Stimulated activated CD8-positive, alpha-beta memory T cell treated with anti-CD3 and anti-CD28 coated beads, Interleukin-2, amount 100 ng/mL, for 1 hour (primary cell): ENCODE data around the gene CTRB2.
"Not testable (repeated sequence)": the region's sequence is repeated elsewhere in the genome, so short reads cannot be mapped to it uniquely, and the experiment has no call there.

ENCODE experiments used
- DNase-seq, 2 donors: peaks; one replicate each; pipeline ENCODE4 v3.0.0-alpha.2; 2020; ENCODE audit warnings: low read depth in 2 of 2

The CTRB2 gene

GRCh38 chr16:75242436-75243078, 35.6 kb upstream of the CTRB2 start:
- DNase-seq = not testable (repeated sequence)

- DNase-seq = no peak
These were observed 35.0 kb upstream of the CTRB2 start for GRCh38 chr16:75241955-75242354.

- no peak for DNase-seq
These were observed 34.5 kb upstream of the CTRB2 start for GRCh38 chr16:75241412-75241811.

- DNase-seq = not testable (repeated sequence)
These were observed 33.7 kb upstream of the CTRB2 start for GRCh38 chr16:75240633-75241032.

- no peak for DNase-seq
These were observed 32.7 kb upstream of the CTRB2 start for GRCh38 chr16:75239542-75240122.

- DNase-seq = no peak
These were observed 32.0 kb upstream of the CTRB2 start for GRCh38 chr16:75238853-75239541.

GRCh38 chr16:75238132-75238852, 31.3 kb upstream of the CTRB2 start:
- no peak for DNase-seq

- no peak for DNase-seq
These were observed 30.6 kb upstream of the CTRB2 start for GRCh38 chr16:75237398-75238131.

- no peak for DNase-seq
These were observed 29.9 kb upstream of the CTRB2 start for GRCh38 chr16:75236736-75237397.

GRCh38 chr16:75236232-75236631, 29.3 kb upstream of the CTRB2 start:
- DNase-seq = no peak

- DNase-seq = no peak
These were observed 28.8 kb upstream of the CTRB2 start for GRCh38 chr16:75235721-75236193.

- no peak for DNase-seq
These were observed 28.1 kb upstream of the CTRB2 start for GRCh38 chr16:75234856-75235696.

- DNase-seq = no peak
These were observed 26.6 kb upstream of the CTRB2 start for GRCh38 chr16:75233611-75233938.

- DNase-seq = no peak
These were observed 24.6 kb upstream of the CTRB2 start for GRCh38 chr16:75231570-75231969.

- DNase-seq = no peak
These were observed 23.6 kb upstream of the CTRB2 start for GRCh38 chr16:75230471-75231110.

- DNase-seq = no peak
These were observed 22.4 kb upstream of the CTRB2 start for GRCh38 chr16:75229172-75230031.

- no peak for DNase-seq
These were observed 21.4 kb upstream of the CTRB2 start for GRCh38 chr16:75228143-75228976.
